ENCODE data around the gene ZNF648.
A peak's percentile ranks its signal among the peaks of the same experiment; 100 is the strongest.
"Not testable (repeated sequence)": the region's sequence is repeated elsewhere in the genome, so short reads cannot be mapped to it uniquely, and the experiment has no call there.

Gene ZNF648

GRCh38 chr1:182071924-182072323 lies 10.4 kb upstream of the ZNF648 start:
- DNase-seq = no peak

GRCh38 chr1:182069028-182069466 lies 7.5 kb upstream of the ZNF648 start:
- DNase-seq = peak; percentile 20

GRCh38 chr1:182066934-182067333 lies 5.4 kb upstream of the ZNF648 start:
- DNase-seq = no peak

GRCh38 chr1:182065126-182065845 lies 3.8 kb upstream of the ZNF648 start:
- DNase-seq = no peak

GRCh38 chr1:182064611-182065010 lies 3.1 kb upstream of the ZNF648 start:
- no peak for DNase-seq

GRCh38 chr1:182062223-182062622 lies 711 bp upstream of the ZNF648 start:
- no peak for DNase-seq

- DNase-seq = no peak
These were observed 635 bp downstream of the ZNF648 start for GRCh38 chr1:182060877-182061276.

- DNase-seq = no peak
These were observed 1.6 kb downstream of the ZNF648 start for GRCh38 chr1:182059936-182060335.

GRCh38 chr1:182056601-182057366 lies 4.7 kb downstream of the ZNF648 start:
- DNase-seq = no peak

- DNase-seq = peak; percentile 20
These were observed 6.7 kb downstream of the ZNF648 start for GRCh38 chr1:182054698-182055326.

- DNase-seq = no peak
These were observed 9.2 kb downstream of the ZNF648 start for GRCh38 chr1:182052355-182052754.

- DNase-seq = no peak
These were observed 9.6 kb downstream of the ZNF648 start for GRCh38 chr1:182051938-182052337.

GRCh38 chr1:182050481-182051448 lies 10.7 kb downstream of the ZNF648 start:
- DNase-seq = no peak

- no peak for DNase-seq
These were observed 12.9 kb downstream of the ZNF648 start for GRCh38 chr1:182048562-182048961.

GRCh38 chr1:182046763-182047162 lies 14.7 kb downstream of the ZNF648 start:
- no peak for DNase-seq

- DNase-seq = not testable (repeated sequence)
These were observed 16.0 kb downstream of the ZNF648 start for GRCh38 chr1:182045481-182045880.

GRCh38 chr1:182041615-182042014 lies 19.9 kb downstream of the ZNF648 start:
- no peak for DNase-seq

GRCh38 chr1:182038220-182038619 lies 23.3 kb downstream of the ZNF648 start:
- no peak for DNase-seq

GRCh38 chr1:182035097-182035770 lies 26.3 kb downstream of the ZNF648 start:
- no peak for DNase-seq

GRCh38 chr1:182032251-182032650 lies 29.3 kb downstream of the ZNF648 start:
- no peak for DNase-seq
